Heart left ventricle (tissue), 16 donors: ENCODE measurements around the gene AJM1. TPM values are rescaled to one million over a fixed set of nuclear protein-coding genes. Genes with fewer than 3 reads are reported as not detected.
A peak's percentile ranks its signal among the peaks of the same experiment; 100 is the strongest.

Experiments
- ATAC-seq, 4 donors: fragments of 200-7000 bp; cut with Tn5 transposase; one replicate each; pipeline ENCODE4 v1.9.1; 2020 to 2022; ENCODE audit warnings: moderate library complexity in 4 of 4, mild to moderate bottlenecking in 3 of 4, moderate number of reproducible peaks in 1 of 4
- DNase-seq, 5 donors: peaks; one replicate each; pipeline ENCODE4 v3.0.0-alpha.2; 2020
- H3K27ac ChIP-seq, 12 donors: fragments of 200-600 bp; sonication (generic) in 4 of 12; one replicate each; pipeline versions ENCODE4 v1.5.0 to v1.8.0; 2016 to 2022; ENCODE audit warnings: mild to moderate bottlenecking in 2 of 12
- H3K27me3 ChIP-seq, 9 donors: fragments of 200-600 bp; sonication (generic) in 2 of 9; one replicate each; pipeline versions ENCODE4 v1.5.1 to v1.8.0; 2016 to 2022; ENCODE audit warnings: mild to moderate bottlenecking in 3 of 9
- H3K36me3 ChIP-seq, 9 donors: fragments of 200-600 bp; sonication (generic) in 2 of 9; one replicate each; pipeline versions ENCODE4 v1.5.0 to v1.8.0; 2018 to 2022; ENCODE audit warnings: mild to moderate bottlenecking in 2 of 9
- H3K4me1 ChIP-seq, 12 donors: fragments of 200-600 bp; sonication (generic) in 4 of 12; one replicate each; pipeline versions ENCODE4 v1.5.0 to v1.8.0; 2016 to 2022; ENCODE audit warnings: mild to moderate bottlenecking in 3 of 12
- H3K4me3 ChIP-seq, 12 donors: fragments of 200-600 bp; sonication (generic) in 4 of 12; one replicate each; pipeline versions ENCODE4 v1.5.0 to v1.8.0; 2017 to 2022; ENCODE audit warnings: mild to moderate bottlenecking in 9 of 12, moderate library complexity in 4 of 12
- H3K9me3 ChIP-seq, 12 donors: fragments of 200-600 bp; sonication (generic) in 4 of 12; one replicate each; pipeline versions ENCODE4 v1.5.0 to v1.8.0; 2016 to 2022; ENCODE audit warnings: mild to moderate bottlenecking in 1 of 12
- CTCF ChIP-seq, 12 donors: fragments of 200-600 bp; sonication (generic) in 4 of 12; IDR thresholded peaks; one replicate each; pipeline versions ENCODE4 v1.5.0 to v1.8.0; 2018 to 2022; ENCODE audit warnings: antibody characterized with exemption in 12 of 12, mild to moderate bottlenecking in 5 of 12
- POLR2A ChIP-seq, 2 donors: fragments of 450-650 bp; IDR thresholded peaks; one replicate each; pipeline ENCODE4 v1.6.1; 2017; ENCODE audit warnings: antibody characterized with exemption in 2 of 2, mild to moderate bottlenecking in 2 of 2, moderate library complexity in 2 of 2
- WGBS, 4 donors: extraction: QIAGEN DNeasy Blood & Tissue Kit in 2 of 4; methylation state at CpG; one replicate each; pipeline versions ENCODE4 v1.1.5 to v1.1.7; 2013 to 2018; 5-methylcytosine and 5-hydroxymethylcytosine counted together
- intact Hi-C, 10 donors: fragments of 100-400 bp; cut with DNase I; formaldehyde crosslinking; loops; one replicate each; pipeline versions ENCODE4 v1.11.1 to v1.14.2; 2022
- polyA plus RNA-seq, 2 donors: library from polyadenylated mRNA; stranded (reverse); fragments of 200-250 nt; gene quantifications; one replicate each; pipeline ENCODE4 v1.2.3, GENCODE V29; 2013
- total RNA-seq, 9 donors: library from RNA; depleted of rRNA in 2 of 9; stranded (reverse); fragments of >200 nt in 2 of 9; fragmentation: NEBNext Ultra II Directional in 3 of 9; extraction: Animal tissue kit (Norgen Biotek cat#: 25700) in 3 of 9; gene quantifications; one replicate each; pipeline versions ENCODE4 v1.1.0 to v1.2.4, GENCODE V29; 2016 to 2023
- donor health status: ischemic (EF 13 %, LVEDD 7.1; RV severe dilation, severe dysfunction).
- donor health status: healthy with polysubstance abuse.
- donor health status: DM: no; HTN: yes; CAD: no.
- donor health status: DM: no; HTN: no; CAD: no.
- donor health status: ischemic (EF 25% LVEDD 6.9; RV normal size, moderate dysfunction).
- donor health status: ischemic (EF 25% LVEDD 5.7; RV mildly dilated, moderate dysfunction).
- donor health status: healthy.
- donor health status: DM: yes; HTN: yes; CAD: no.
- donor health status: ischemic (EF 35%, LVEDD 5.7; RV mildly dilated, moderate dysfunction).
- donor health status: nonischemic (EF 11% LVEDD 7.7; RV severe dilation, severe dysfunction).
- donor health status: DM: yes; HTN: yes; CAD: no.
- donor health status: PGD.
- donor health status: ischemic (EF 29% LVEDD 5.4; RV normal size, mild dysfunction).
- donor health status: nonischemic (EF 23%, LVEDD 6.1; RV moderate dilation, normal function).

Gene AJM1
- total and polyA plus RNA-seq, 11 donors, result 2.6 to 7.0 (median 5.5) TPM

- Histone ChIP-seq H3K4me3 (peak overlapping the region in 6 of 12 donors; percentile 67 to 93 (median 84)), H3K27me3 (peaks cover 0 to 15% (median 4%) of the 10 kb centered on the region in 9 donors), H3K27ac (peak overlapping the region in 8 of 12 donors; percentile 9 to 97 (median 92)), H3K36me3 (peaks cover 0 to 15% (median 9%) of the 10 kb centered on the region in 9 donors), H3K4me1 (peaks cover 4 to 52% (median 26%) of the 10 kb centered on the region in 12 donors), H3K9me3 (no peaks in the 10 kb centered on the region)
- intact Hi-C loops, result loop anchor here in 3 of 10 donors (5.0 kb wide), 2 partner anchors 76 to 91 kb away; partner anchors contain the start of gene FBXW5 (in 2 of the 3)
- DNase-seq, result peak in 2 of 5 donors; percentile 28 to 55
- ATAC-seq, result no peak
- 73 to 80% (median 77%) methylated on average over 18 to 23 of the region's 23 CpGs for WGBS, 4 donors
- TF ChIP-seq CTCF (IDR thresholded peaks at IDR 0.05), result no peak
- TF ChIP-seq POLR2A (IDR thresholded peaks at IDR 0.05), result no peak
Measured at GRCh38 chr9:136850866-136851775, 8.8 kb downstream of the AJM1 start.

DNA sequence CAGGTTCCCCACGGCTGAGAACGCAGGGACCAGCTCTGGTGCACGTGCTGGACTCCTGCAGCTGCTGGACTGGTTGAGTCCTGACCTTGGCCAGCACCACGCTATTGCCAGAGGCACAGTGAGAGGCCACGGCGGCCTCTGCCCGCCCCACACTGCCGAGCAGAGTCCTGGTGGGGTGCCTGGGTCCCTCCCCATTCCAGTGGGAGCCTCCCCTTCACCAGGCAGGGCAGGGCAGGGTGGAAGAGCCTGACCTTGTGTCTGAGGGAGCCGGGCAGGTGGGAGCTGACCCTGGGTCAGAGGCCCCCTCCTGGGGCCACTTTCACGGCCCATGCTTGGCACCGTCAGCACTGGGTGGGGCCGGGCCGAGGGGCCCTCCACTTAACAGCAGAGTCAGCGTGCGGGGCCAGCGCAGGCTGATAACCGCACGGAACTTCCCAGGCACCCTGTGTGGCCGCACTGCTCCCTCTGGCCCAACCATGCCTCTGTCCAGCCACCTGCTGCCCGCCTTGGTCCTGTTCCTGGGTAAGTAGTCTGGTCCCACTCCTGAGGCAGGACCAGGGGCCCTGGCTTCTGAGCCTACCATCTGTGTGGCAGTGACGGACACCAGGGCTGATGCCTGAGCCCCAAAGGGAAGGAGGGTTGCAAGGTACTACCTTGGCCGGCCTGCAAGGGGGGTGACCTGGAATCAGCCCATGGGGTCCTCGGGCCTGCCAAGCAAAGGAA lies 9.8 kb downstream of the AJM1 start, which contains the start of gene MAMDC4:
TSS of gene MAMDC4 (plus strand) at position 406 of the 723 bp plus-strand sequence. CDS start at position 477, 71 bp downstream.
- Histone ChIP-seq H3K36me3 (peaks cover 0 to 15% (median 9%) of the 10 kb centered on the region in 9 donors), H3K27ac (peak within 1 kb of the TSS in 9 of 12 donors; percentile 18 to 97 (median 46)), H3K4me1 (peaks cover 4 to 43% (median 21%) of the 10 kb centered on the region in 12 donors), H3K27me3 (peaks cover 0 to 6% (median 0%) of the 10 kb centered on the region in 9 donors), H3K4me3 (no peak within 1 kb of the TSS), H3K9me3 (no peaks in the 10 kb centered on the region)
- ATAC-seq (no peak), DNase-seq (peak in 2 of 5 donors; percentile 37 to 59)
- TF ChIP-seq POLR2A (IDR thresholded peaks at IDR 0.05) (no peak), CTCF (IDR thresholded peaks at IDR 0.05) (no peak)
- intact Hi-C loops, result loop anchor here in 3 of 10 donors (5.0 kb wide), 2 partner anchors 75 to 90 kb away; partner anchors contain the start of gene FBXW5 (in 2 of the 3)
- 42 to 63% (median 51%) methylated on average over 17 to 23 of the region's 23 CpGs for WGBS, 4 donors

DNA sequence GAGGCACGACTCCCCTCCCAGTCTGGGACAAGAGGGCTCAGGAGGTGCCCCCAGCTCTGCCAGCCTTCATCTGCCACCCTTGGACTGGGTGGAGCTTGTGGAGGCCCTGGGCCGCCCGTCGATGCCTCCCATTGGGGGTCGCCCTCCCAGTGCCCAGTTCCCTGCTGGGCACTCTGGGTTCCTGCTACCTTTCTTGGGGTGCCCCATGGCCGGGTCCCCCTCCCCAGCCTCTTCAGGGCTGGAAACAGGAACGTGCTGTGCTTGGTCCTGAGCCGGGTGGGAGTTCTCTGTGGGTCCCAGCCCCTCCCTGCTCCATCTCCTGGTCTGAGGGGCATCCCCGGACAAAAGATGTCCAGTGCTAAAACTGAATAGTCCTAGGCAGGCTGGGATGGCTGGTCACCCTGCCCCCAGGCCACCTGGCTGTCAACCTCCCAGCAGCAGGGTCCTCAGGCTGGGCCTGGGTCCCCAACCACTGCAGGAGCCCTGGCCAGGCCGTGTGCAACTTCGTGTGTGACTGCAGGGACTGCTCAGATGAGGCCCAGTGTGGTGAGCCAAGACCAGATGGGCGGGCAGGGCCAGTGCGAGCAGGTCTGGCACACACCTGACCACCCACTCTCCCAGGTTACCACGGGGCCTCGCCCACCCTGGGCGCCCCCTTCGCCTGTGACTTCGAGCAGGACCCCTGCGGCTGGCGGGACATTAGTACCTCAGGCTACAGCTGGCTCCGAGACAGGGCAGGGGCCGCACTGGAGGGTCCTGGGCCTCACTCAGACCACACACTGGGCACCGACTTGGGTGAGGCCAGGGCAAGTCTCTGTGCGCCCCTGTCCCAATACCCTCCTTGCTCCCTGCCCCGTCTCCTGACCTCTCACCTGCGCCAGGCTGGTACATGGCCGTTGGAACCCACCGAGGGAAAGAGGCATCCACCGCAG lies 10.7 kb downstream of the AJM1 start:
- DNase-seq (peak in 3 of 5 donors; percentile 22 to 59 (median 27)), ATAC-seq (no peak)
- Histone ChIP-seq H3K4me1 (peaks cover 4 to 34% (median 20%) of the 10 kb centered on the region in 12 donors), H3K27me3 (no peaks in the 10 kb centered on the region), H3K27ac (peak overlapping the region in 1 of 12 donors; percentile 95), H3K4me3 (no peak overlapping the region), H3K36me3 (peaks cover 0 to 15% (median 9%) of the 10 kb centered on the region in 9 donors), H3K9me3 (no peaks in the 10 kb centered on the region)
- intact Hi-C loops, result loop anchor here in 3 of 10 donors (5.0 kb wide), 2 partner anchors 74 to 89 kb away; partner anchors contain the start of gene FBXW5 (in 2 of the 3)
- TF ChIP-seq CTCF (IDR thresholded peaks at IDR 0.05), result no peak
- no peak for TF ChIP-seq POLR2A (IDR thresholded peaks at IDR 0.05)
- WGBS, 4 donors, result 87 to 94% (median 90%) methylated on average over 23 to 29 of the region's 29 CpGs
